Gastroesophageal sphincter (tissue), 3 donors: ENCODE results near the gene JAKMIP2.

ENCODE experiments used
- CTCF ChIP-seq, 4 experiments: fragments of 200-600 bp in 2 of 4; fragments of 450-650 bp in 2 of 4; sonication (generic) in 1 of 4; IDR thresholded peaks; one replicate each; pipeline ENCODE4 v1.5.1; 2017 to 2019; ENCODE audit warnings: antibody characterized with exemption in 4 of 4, mild to moderate bottlenecking in 2 of 4, moderate library complexity in 2 of 4
- EP300 ChIP-seq: sonication (generic); formaldehyde crosslinking; IDR thresholded peaks from one replicate; pipeline ENCODE4 v1.6.1; 2017; ENCODE audit warnings: antibody characterized with exemption, mild to moderate bottlenecking
- POLR2A ChIP-seq, 2 donors: fragments of 450-650 bp; IDR thresholded peaks; one replicate each; pipeline ENCODE4 v1.6.1; 2017; ENCODE audit warnings: antibody characterized with exemption in 2 of 2, mild to moderate bottlenecking in 2 of 2, moderate library complexity in 1 of 2

GRCh38 chr5:147659166-147659929, 123.2 kb downstream of the JAKMIP2 start:
- no peak for TF ChIP-seq CTCF (IDR thresholded peaks at IDR 0.05)
- no peak for TF ChIP-seq POLR2A (IDR thresholded peaks at IDR 0.05)
- no peak for TF ChIP-seq EP300
